Sigmoid colon (tissue), 4 donors: ENCODE results near the gene JAZF1.

ENCODE experiments used
- CTCF ChIP-seq, 4 experiments: fragments of 450-650 bp in 3 of 4; fragments of 200-600 bp in 1 of 4; IDR thresholded peaks; one replicate each; pipeline ENCODE4 v1.5.1; 2016 to 2019; ENCODE audit warnings: antibody characterized with exemption in 4 of 4, mild to moderate bottlenecking in 3 of 4, moderate library complexity in 2 of 4
- POLR2A ChIP-seq, 2 donors: fragments of 450-650 bp; IDR thresholded peaks; one replicate each; pipeline ENCODE4 v1.6.1; 2016; ENCODE audit warnings: antibody characterized with exemption in 2 of 2, mild to moderate bottlenecking in 2 of 2, moderate library complexity in 2 of 2
- POLR2AphosphoS5 ChIP-seq, 4 donors: sonication (generic); formaldehyde crosslinking; IDR thresholded peaks; one replicate each; pipeline ENCODE4 v1.6.1; 2017; ENCODE audit warnings: antibody characterized with exemption in 4 of 4

GRCh38 chr7:28046035-28046434 lies 134.6 kb downstream of the JAZF1 start:
- TF ChIP-seq POLR2AphosphoS5 (IDR thresholded peaks at IDR 0.05) (no peak), CTCF (IDR thresholded peaks at IDR 0.05) (no peak), POLR2A (IDR thresholded peaks at IDR 0.05) (no peak)
